GM19193 (cell line): ENCODE measurements around the gene MDFI.

ENCODE experiments used
- POLR2A ChIP-seq: IDR thresholded peaks from 4 replicates; pipeline ENCODE4 v1.6.1; 2011; ENCODE audit not compliant: insufficient read depth, insufficient read length; ENCODE audit errors: extremely low read depth

MDFI gene

DNA sequence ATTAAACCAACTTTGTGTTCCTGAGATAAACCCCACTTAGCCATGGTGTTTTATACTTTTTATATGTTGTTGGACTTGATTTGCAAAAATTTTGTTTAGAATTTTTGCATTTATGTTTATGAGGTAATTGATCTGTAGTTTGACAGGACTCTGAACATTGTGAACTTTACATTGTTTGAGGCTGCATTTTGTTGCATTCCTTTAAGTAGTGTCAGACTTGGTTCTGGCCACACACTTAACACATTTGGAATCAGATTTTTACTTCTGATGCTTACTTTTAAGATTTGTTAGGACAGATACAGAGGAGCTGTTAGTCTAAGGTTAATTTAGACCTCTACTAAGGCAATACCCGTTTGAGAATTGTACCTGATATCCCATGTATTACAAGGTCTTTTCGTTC lies 16.5 kb upstream of the MDFI start:
- TF ChIP-seq POLR2A: no peak

DNA sequence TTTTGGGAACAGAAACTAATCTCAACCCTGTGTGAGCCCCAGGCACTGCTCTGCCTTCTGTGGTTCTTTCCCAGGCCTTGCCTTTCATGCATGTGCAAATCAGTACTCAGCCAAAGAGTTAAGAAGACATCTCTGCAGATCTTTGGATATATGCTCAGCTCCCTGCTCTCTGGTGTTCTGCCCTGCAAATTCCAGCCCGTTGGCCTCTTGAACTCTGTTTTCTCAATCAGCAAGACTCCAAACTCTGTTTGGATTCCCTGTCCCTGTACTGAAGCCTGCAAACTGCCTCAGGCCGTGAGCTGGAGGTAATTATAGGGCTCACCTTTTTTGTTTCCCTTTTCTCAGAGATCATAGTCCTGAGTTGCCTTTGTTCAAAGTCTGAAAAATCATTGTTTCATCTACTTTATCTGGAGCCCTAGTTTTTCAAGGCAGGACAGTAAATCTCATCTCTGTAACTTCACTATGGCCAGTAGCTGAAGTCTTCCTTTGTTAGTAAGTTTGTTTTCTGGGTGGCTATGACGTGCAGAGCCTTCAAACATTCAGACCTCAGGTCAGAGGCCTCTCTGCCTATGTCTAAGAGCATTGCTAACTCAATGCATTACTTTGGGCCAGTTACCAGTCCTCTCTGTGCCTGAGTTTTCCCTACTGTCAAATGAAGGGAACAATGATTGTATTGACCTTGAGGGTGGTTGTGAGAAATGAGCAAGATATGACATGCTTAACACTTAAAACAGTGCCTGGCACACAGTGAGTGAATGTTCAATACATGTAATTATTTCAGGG lies 15.9 kb upstream of the MDFI start:
- no peak for TF ChIP-seq POLR2A

DNA sequence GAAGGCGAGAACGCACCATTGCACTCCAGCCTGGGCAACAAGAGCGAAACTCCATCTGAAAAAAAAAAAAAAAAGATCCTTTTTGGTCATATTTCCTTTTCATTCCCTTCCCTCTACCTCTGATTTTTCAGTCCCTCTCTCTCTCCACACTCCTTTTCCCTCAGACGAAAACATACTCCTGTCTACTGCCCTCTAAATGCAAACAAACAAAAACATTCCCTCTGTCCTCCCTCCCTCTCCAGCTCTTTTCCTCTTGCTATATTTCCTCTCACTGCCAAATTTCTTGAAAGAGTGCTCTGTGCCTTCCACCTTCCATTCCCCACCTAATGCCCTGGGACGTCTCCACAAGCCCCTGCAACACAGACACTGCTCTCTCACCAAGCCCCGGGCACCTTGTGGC lies 14.9 kb upstream of the MDFI start:
- no peak for TF ChIP-seq POLR2A

DNA sequence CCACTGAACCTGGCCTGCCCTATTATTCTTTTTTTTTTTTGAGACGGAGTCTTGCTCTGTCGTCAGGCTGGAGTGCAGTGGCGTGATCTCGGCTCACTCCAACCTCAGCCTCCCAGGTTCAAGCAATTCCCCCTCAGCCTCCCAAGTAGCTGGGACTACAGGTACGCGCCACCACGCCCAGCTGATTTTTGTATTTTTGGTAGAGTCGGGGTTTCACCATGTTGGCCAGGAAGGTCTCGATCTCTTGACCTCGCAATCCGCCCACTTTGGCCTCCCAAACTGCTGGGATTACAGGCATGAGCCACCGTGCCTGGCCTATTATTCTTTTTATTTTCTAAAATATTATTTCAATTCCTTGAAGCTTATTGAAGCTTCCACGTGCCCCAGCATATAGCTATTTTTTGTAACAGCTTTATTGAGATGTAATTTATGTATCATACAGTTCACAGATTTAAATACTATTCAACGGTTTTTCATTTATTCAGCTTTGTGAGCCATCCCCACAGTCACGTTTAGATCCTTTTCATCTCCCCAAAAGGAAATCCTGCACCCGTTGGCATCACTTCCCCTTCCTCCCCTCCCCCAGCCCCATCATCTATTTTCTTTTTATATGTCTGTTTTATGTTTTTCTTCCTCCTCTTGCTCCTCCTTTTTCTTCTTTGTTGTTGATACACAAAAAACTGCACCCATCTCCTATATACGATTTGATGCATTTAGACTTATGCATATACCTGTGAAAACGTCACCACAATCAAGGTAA lies 13.5 kb upstream of the MDFI start:
- TF ChIP-seq POLR2A: no peak

DNA sequence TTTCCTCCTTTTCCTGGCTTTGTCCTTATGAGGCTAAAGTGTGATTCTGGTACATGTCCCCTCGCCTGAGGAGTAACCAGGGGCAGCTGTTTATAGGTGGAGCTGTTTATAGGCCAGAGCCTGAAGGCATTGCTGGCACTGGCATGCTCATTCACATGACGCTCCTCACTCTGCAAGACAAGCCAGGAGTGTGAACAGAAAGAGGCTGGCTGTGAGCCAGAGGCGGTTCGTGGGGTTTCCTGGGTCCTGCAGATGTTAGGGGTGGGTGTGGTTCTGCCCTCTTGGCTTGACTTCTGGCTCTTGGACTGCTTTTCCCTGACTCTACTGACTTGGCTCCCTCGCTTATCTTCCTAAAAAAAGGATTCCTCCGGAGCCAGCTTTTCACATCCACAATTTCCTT lies 12.8 kb upstream of the MDFI start:
- no peak for TF ChIP-seq POLR2A

DNA sequence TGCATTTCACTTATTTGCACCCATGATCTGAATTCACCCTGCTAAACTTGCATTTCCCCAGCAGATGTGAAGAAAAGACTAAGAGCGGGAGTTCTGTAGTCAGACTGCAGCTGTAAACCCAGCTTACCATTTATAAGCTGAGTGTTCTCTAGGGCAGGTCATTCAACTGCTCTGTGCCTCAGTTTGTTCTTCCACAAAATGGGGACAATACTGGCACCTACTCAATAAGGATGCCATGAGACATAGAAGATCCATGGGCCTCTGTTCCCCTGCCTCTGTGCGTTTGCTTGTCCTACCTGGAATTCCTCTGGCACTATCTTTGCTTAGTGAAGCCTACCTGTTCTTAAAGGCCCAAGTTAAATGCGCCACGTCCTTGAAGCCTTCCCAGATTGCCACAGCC lies 12.2 kb upstream of the MDFI start:
- no peak for TF ChIP-seq POLR2A

DNA sequence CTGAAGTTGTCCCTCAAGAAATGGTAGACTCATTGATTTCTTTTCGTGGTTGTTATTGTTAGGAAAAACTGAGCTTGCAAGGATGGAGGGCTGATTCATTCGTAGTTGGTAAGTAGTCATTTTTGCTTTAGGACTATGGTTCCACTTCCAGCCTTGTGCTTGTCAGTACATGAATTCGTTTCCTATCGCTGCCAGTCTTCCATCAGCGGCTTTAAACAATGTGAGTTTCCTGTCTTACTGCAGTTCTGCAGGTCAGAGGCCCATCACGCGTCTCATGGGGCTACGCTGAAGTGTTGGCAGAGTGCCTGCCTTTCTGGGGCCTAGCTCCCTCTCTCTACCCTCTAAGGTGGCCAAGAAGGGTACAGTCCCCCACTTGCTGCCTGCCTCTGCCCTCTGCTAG lies 11.4 kb upstream of the MDFI start:
- no peak for TF ChIP-seq POLR2A

DNA sequence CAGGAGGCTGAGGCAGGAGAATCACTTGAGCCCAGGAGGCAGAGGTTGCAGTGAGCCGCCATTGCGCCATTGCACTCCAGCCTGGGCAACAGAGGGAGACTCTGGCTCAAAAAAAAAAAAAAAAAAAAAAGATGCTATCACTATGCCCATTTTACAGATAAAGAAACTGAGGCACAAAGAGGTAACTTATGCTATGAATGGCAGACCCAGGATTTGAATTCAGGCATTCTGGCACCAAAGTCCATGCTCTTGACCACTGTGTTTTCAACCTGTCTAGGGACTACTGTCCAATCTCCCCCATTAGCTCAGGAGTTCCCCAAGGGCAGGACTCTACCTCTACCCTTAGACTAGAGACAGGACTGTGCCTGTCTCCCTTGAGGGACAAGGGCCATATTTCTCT lies 9.1 kb upstream of the MDFI start:
- no peak for TF ChIP-seq POLR2A

DNA sequence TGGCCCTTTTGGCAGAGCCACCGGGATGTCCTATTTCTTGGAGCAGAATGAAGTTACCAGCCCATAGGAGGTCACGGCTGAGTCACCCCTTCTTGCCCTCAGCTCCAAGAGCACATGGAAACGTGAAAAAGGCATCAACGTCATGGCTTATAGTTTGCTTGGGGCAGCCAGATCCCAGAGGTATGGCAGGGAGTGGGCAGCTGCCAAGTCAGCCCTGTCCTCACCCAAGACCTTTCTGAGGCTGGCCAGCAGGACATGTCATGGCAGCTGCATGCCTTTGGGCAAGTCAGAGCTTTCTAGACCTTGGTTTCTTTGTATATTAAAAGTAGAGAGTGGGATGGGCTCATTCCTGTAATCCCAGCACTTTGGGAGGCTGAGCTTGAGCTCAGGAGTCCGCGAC lies 8.2 kb upstream of the MDFI start:
- TF ChIP-seq POLR2A: no peak

DNA sequence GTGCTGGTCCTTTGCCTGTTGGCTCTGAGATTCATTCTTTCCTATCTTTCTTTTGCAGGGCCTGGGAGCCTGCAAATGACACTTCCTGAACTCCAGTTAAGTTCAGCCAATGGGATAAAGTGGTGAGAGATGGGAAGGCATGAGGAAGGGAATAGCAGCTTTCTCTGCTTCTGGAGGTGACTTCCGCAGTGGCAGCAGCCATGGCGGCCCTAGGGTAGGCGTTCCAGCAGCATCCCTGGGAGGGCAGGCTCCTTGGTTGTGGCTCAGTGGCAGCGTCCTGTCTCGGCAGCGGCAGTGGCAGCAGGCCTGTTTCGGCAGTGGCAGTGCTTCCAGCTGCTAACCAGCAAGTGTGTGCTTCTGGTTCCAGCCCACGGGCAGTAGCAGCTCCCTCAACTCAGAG lies 7.3 kb upstream of the MDFI start:
- TF ChIP-seq POLR2A: no peak

DNA sequence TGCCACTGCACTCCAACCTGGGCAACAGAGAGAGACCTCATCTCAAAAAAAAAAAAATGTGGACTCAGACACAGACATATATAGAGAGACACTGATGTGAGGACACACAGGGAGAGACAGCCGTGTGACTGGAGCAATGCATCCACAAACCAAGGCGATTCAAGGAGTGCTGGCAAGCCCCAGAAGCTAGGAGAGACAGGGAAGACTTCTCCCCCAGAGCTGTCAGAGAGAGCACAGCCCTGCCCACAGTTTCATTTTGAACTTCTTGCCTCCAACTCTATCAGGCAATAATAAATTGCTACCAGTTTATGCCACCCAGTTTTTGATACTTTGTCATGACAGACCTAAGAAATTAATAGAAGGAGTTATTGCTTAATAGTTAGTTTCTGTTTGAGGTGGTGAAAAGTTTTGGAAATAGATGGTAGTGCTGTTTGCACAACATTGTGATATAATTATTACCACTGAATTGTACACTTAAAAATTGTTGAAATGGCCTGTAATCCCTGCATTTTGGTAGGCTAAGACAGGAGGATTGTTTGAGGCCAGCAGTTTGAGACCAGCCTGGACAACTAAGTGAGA lies 5.1 kb upstream of the MDFI start:
- TF ChIP-seq POLR2A: no peak

DNA sequence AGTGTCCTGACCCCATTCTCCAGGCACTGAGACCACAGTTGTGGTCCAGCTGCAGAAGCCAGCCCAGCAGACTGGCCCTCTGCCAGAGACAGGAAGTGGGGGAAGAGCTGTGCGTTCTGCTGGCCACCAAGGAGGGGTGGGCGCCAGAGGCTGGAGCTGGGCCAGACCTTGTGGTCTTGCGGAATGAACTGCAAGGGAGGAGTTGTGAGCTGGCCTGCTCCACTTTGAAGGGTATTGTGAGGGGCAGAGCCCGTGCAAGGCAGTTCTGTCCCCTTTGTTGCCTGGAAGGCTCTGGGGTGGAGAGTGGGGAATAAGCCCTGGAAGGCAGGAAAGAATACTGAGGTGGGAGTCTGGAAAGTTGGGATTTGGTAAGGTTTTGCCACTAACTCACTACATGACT lies 3.6 kb upstream of the MDFI start:
- no peak for TF ChIP-seq POLR2A

DNA sequence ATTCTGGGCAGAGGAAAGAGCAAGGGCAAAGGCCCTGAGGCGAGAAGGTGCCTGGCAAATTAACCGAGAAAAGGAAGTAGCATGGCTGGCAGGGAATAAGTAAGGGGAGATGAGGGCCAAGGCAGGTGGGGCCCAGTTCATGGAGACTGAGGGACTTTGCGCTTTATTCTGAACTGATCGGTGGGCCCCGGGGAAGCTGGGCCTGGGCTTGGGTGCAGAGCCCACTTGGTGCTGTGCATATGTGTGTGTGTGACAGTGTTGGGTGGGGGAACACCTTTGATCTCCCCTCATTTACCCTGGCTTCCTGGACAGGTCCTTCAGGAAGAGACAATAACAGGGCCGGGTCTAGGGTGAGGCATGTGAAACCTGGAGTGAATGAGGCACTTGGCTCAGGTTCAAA lies 2.9 kb upstream of the MDFI start:
- no peak for TF ChIP-seq POLR2A

DNA sequence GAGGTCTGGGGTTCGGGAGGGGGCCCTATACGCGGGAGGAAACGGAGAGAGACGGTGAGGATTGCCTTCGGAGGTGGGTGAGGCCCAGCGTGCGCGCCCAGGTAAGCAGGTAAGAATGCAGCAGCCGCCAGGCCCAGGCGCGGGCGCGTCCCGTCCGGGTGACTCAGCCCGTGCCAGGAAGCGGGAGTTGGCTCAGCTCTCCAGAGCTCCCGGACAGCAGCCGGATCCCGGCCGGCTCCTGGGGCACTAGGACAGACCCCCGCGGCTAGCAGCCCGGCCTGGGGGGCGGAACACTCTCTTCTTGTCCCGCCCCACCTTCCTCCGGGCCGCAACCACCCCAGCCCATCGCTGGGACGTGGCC lies 1.5 kb upstream of the MDFI start:
- no peak for TF ChIP-seq POLR2A

DNA sequence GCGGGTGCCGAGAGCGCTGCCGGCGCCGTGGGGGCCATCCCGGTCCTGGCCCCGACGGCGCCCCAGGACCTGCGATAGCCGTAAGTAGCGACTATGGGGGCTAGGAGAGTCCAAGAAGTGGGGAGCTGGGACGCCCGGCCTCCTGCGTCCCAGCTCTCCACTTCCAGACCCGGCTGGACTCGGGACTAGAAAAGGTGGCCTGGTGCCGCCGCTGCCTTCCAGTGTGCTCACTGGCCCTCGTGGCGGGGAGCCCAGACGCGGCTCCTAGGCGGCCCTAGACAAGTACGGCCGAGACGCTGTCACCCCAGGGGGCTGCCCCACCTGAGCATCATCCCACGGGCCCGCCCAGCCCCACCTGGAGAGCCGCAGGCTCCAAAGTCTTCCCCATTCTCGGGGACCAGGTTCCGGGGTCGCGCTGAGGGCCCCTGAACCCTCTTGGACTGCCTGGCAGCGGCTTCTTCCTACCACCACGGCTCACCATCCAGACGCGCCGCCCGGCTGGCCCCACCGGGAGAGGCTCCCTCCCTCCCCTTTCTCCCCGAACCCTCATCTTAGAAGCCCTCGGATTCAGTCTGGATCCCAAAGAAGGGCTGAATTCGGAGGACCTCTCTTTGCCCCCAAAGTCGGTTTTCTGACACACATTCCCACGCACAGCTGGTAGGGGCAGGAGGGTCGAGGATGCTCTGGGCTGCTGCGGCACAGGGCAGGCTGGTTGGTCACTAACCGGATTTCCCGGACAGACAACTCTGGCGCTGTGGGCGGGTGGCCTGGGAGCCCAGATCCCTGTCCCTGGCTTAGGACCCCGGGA lies 870 bp upstream of the MDFI start:
- TF ChIP-seq POLR2A: no peak
